B cell (primary cell): Measurements from ENCODE around the gene ANKS6. TPM values are rescaled to one million over a fixed set of nuclear protein-coding genes. Genes with fewer than 3 reads are reported as not detected.

Experiments
- ATAC-seq: fragments of 200-7000 bp; cut with Tn5 transposase; one replicate; pipeline ENCODE4 v1.10.0; 2021; ENCODE audit warnings: low read depth, mild to moderate bottlenecking, moderate number of reproducible peaks, moderate library complexity
- CTCF ChIA-PET: fragments of 350-600 bp; sonication (Branson Sonifier 250); formaldehyde crosslinking; loops from one replicate; lab custom pipeline; 2021; ENCODE audit warnings: antibody characterized with exemption, inconsistent platforms; lab: Charles Lee
- POLR2A ChIA-PET: fragments of 350-600 bp; sonication (Branson Sonifier 250); formaldehyde crosslinking; loops from one replicate; lab custom pipeline; 2021; ENCODE audit warnings: antibody characterized with exemption; lab: Charles Lee
- DNase-seq: peaks from one replicate; pipeline ENCODE4 v3.0.0; 2013
- H2AFZ ChIP-seq: 2 replicates; pipeline ENCODE4 v1.6.1; 2012; ENCODE audit warnings: mild to moderate bottlenecking, low read depth, low read length; ENCODE audit not compliant: insufficient read depth, poor library complexity, severe bottlenecking
- H3K27ac ChIP-seq, 2 donors: 1 replicate in 1 of 2; 2 replicates in 1 of 2; pipeline ENCODE4 v1.5.1; 2012 to 2013; ENCODE audit warnings: low read length in 2 of 2, mild to moderate bottlenecking in 2 of 2, moderate library complexity in 1 of 2
- H3K27me3 ChIP-seq, 4 experiments: fragments of 200-600 bp in 1 of 4; sonication (generic) in 1 of 4; replicated peaks in 1 of 4; 1 replicate in 2 of 4; 2 replicates in 2 of 4; pipeline versions ENCODE4 v1.6.1 to v1.7.0; 2013 to 2016; ENCODE audit warnings: low read length in 3 of 4, mild to moderate bottlenecking in 2 of 4, mixed read lengths in 1 of 4, moderate library complexity in 1 of 4; ENCODE audit not compliant: insufficient read depth in 4 of 4, control insufficient read depth in 3 of 4; ENCODE audit errors: control extremely low read depth in 1 of 4
- H3K36me3 ChIP-seq, 2 experiments: replicated peaks in 1 of 2; 1 replicate in 1 of 2; 2 replicates in 1 of 2; pipeline versions ENCODE4 v1.6.1 to v1.7.1; 2013; ENCODE audit warnings: low read length in 1 of 2; ENCODE audit not compliant: insufficient read depth in 2 of 2, control insufficient read depth in 1 of 2; ENCODE audit errors: control extremely low read depth in 1 of 2, extremely low read depth in 1 of 2
- H3K4me1 ChIP-seq, 2 donors: fragments of 200-600 bp in 1 of 2; sonication (generic) in 1 of 2; 1 replicate in 1 of 2; 2 replicates in 1 of 2; pipeline versions ENCODE4 v1.5.1 to v1.6.1; 2013 to 2017; ENCODE audit warnings: low read length in 2 of 2; ENCODE audit not compliant: control insufficient read depth in 2 of 2, insufficient read depth in 2 of 2
- H3K4me2 ChIP-seq: replicated peaks from 2 replicates; pipeline ENCODE3; 2012; ENCODE audit warnings: mild to moderate bottlenecking, low read depth, low read length; ENCODE audit not compliant: poor library complexity, severe bottlenecking
- H3K4me3 ChIP-seq, 5 experiments: fragments of 200-600 bp in 1 of 5; sonication (generic) in 1 of 5; 1 replicate in 3 of 5; 2 replicates in 2 of 5; pipeline versions ENCODE4 v1.5.1 to v1.7.0; 2011 to 2016; ENCODE audit warnings: low read length in 4 of 5, mild to moderate bottlenecking in 4 of 5, low read depth in 2 of 5, control low read depth in 1 of 5, moderate library complexity in 1 of 5; ENCODE audit not compliant: insufficient read depth in 1 of 5; ENCODE audit errors: control extremely low read depth in 1 of 5, extremely low read depth in 1 of 5
- H3K79me2 ChIP-seq: fragments of 200-600 bp; sonication (generic); one replicate; pipeline ENCODE4 v1.6.0; 2016; ENCODE audit warnings: low read length; ENCODE audit not compliant: control insufficient read depth, insufficient read depth
- H3K9ac ChIP-seq: fragments of 200-600 bp; sonication (generic); 2 replicates; pipeline ENCODE4 v1.6.1; 2017; ENCODE audit warnings: mild to moderate bottlenecking, low read length, moderate library complexity
- H3K9me3 ChIP-seq, 3 donors: one replicate each; pipeline versions ENCODE4 v1.6.1 to v1.7.1; 2013; ENCODE audit warnings: low read length in 2 of 3; ENCODE audit not compliant: control insufficient read depth in 2 of 3, insufficient read depth in 1 of 3; ENCODE audit errors: control extremely low read depth in 1 of 3
- H4K20me1 ChIP-seq: 2 replicates; pipeline ENCODE4 v1.6.0; 2012; ENCODE audit warnings: mild to moderate bottlenecking, low read length; ENCODE audit not compliant: insufficient read depth, control insufficient read depth, poor library complexity, severe bottlenecking
- H3K27ac Mint-ChIP-seq: one replicate; pipeline ENCODE4 v1.8.0; 2021; ENCODE audit warnings: mixed read lengths
- H3K27me3 Mint-ChIP-seq: one replicate; pipeline ENCODE4 v1.8.0; 2021; ENCODE audit warnings: mixed read lengths
- H3K4me1 Mint-ChIP-seq: one replicate; pipeline ENCODE4 v1.8.0; 2021; ENCODE audit warnings: mixed read lengths
- H3K4me3 Mint-ChIP-seq: one replicate; pipeline ENCODE4 v1.8.0; 2021; ENCODE audit warnings: mixed read lengths
- H3K9me3 Mint-ChIP-seq: one replicate; pipeline ENCODE4 v1.8.0; 2022; ENCODE audit warnings: mixed read lengths; ENCODE audit not compliant: insufficient read depth
- EZH2 ChIP-seq: IDR thresholded peaks from 2 replicates; pipeline ENCODE4 v1.6.1; 2012; ENCODE audit warnings: borderline replicate concordance, low read depth, mild to moderate bottlenecking, moderate library complexity, low read length; ENCODE audit not compliant: insufficient read depth, poor library complexity, severe bottlenecking
- WGBS: methylation state at CpG from one replicate; pipeline ENCODE4 v1.1.5; 2013; ENCODE audit warnings: missing lambda C conversion rate; ENCODE audit not compliant: insufficient coverage; 5-methylcytosine and 5-hydroxymethylcytosine counted together
- intact Hi-C: fragments of 100-400 bp; cut with micrococcal nuclease; formaldehyde crosslinking; loops from one replicate; pipeline ENCODE4 v1.10.0; 2022
- polyA plus RNA-seq: library from polyadenylated mRNA; depleted of rRNA; stranded (reverse); fragments of >200 nt; gene quantifications from 2 replicates; pipeline ENCODE4 v1.2.3, GENCODE V29; 2012
- total RNA-seq, 2 donors: library from RNA; stranded (reverse); fragments of 120-200 nt in 1 of 2; gene quantifications; 1 replicate in 1 of 2; 2 replicates in 1 of 2; pipeline versions ENCODE4 v1.2.3 to v1.2.4, GENCODE V29; 2013 to 2022
- TF ChIP-seq, protein P1 (sequence below): fragments of 200-600 bp; IDR thresholded peaks from one replicate; pipeline ENCODE4 v1.8.0; 2022; ENCODE audit warnings: antibody characterized with exemption, mild to moderate bottlenecking

The ANKS6 gene
- total and polyA plus RNA-seq, 2 donors (not counting 1 experiment from before 2014, with no cell fraction given), result 11.4 to 16.1 TPM

DNA sequence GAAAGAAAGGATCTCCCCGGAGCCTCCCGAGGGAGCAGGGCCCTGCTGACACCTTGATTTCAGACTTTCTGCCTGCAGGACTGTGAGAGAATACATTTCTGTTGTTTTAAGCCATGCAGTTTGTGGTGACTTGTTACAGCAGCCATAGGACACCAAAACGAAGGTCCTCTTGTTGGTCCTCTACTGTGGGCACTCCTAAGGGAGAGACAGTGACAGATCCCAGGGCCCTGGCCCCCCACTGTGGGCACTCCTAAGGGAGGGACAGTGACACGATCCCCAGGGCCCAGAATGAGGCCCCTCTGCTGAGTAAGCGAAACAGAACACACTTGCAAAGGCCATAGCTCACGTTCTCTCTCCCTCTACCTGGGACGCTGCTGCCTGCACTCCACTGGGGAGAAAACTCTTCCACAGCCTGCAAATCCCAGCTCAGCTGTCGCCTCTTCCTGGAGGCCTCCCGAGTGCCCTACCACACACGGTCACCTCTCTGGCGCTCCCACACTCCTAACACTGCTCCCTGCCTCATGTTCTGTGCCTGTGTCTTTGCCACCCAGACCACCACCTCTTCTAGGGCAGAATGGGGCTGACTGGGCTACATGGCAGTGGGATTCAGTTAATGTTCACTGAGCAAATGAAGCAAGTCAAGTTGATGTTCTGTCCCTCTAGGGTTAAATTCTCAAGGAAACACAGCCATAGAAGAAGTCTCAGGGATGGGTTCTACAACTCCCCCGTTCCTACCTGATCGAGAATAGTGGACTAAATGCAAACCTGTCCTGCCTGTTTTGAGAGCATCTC is 23.8 kb downstream of the ANKS6 start:
- H3K79me2 ChIP-seq, result no peaks in the 10 kb centered on the region
- ATAC-seq (no peak), DNase-seq (no peak)
- H4K20me1 ChIP-seq, result no peaks in the 10 kb centered on the region
- intact Hi-C loops, result no loop called here
- no peak overlapping the region for H3K4me2 ChIP-seq
- H3K4me1 ChIP-seq, result no peaks in the 10 kb centered on the region
- no peak overlapping the region for H3K4me3 Mint-ChIP-seq
- no peaks in the 10 kb centered on the region for H3K27me3 Mint-ChIP-seq
- WGBS, result 94% methylated on average over 10 of the region's 13 CpGs
- H3K9me3 Mint-ChIP-seq, result no peaks in the 10 kb centered on the region
- POLR2A ChIA-PET, result no interaction called here
- CTCF ChIA-PET, result interaction anchor here (6.1 to 7.7 kb wide), 2 partner anchors 19 to 456 kb away, joined by 46 to 123 read pairs; no protein-coding TSS in a partner anchor
- H3K4me3 ChIP-seq, result no peak overlapping the region
- H3K27ac ChIP-seq, result no peak overlapping the region
- no peaks in the 10 kb centered on the region for H3K4me1 Mint-ChIP-seq
- H3K9ac ChIP-seq, result no peak overlapping the region
- no peaks in the 10 kb centered on the region for H3K9me3 ChIP-seq
- H3K27me3 ChIP-seq, result no peaks in the 10 kb centered on the region
- H2AFZ ChIP-seq, result no peak overlapping the region
- H3K36me3 ChIP-seq, result peaks cover 0 to 26% of the 10 kb centered on the region in 2 experiments
- TF ChIP-seq, protein P1, sequence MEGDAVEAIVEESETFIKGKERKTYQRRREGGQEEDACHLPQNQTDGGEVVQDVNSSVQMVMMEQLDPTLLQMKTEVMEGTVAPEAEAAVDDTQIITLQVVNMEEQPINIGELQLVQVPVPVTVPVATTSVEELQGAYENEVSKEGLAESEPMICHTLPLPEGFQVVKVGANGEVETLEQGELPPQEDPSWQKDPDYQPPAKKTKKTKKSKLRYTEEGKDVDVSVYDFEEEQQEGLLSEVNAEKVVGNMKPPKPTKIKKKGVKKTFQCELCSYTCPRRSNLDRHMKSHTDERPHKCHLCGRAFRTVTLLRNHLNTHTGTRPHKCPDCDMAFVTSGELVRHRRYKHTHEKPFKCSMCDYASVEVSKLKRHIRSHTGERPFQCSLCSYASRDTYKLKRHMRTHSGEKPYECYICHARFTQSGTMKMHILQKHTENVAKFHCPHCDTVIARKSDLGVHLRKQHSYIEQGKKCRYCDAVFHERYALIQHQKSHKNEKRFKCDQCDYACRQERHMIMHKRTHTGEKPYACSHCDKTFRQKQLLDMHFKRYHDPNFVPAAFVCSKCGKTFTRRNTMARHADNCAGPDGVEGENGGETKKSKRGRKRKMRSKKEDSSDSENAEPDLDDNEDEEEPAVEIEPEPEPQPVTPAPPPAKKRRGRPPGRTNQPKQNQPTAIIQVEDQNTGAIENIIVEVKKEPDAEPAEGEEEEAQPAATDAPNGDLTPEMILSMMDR, result no peak
- no peak for TF ChIP-seq EZH2
- no peak overlapping the region for H3K27ac Mint-ChIP-seq

- H3K36me3 ChIP-seq, result peaks cover 0 to 31% of the 10 kb centered on the region in 2 experiments
- Mint-ChIP-seq H3K9me3 (no peaks in the 10 kb centered on the region), H3K4me1 (no peaks in the 10 kb centered on the region), H3K4me3 (no peak overlapping the region), H3K27me3 (no peaks in the 10 kb centered on the region), H3K27ac (no peak overlapping the region)
- no peak overlapping the region for H2AFZ ChIP-seq
- H3K4me3 ChIP-seq, result no peak overlapping the region
- no peaks in the 10 kb centered on the region for H3K4me1 ChIP-seq
- ATAC-seq, result no peak
- no peaks in the 10 kb centered on the region for H4K20me1 ChIP-seq
- no peak overlapping the region for H3K27ac ChIP-seq
- H3K27me3 ChIP-seq, result no peaks in the 10 kb centered on the region
- H3K79me2 ChIP-seq, result no peaks in the 10 kb centered on the region
- H3K9me3 ChIP-seq, result no peaks in the 10 kb centered on the region
- no peak overlapping the region for H3K4me2 ChIP-seq
- WGBS, result 98% methylated on average over 12 of the region's 15 CpGs
- POLR2A ChIA-PET, result no interaction called here
- DNase-seq, result no peak
- TF ChIP-seq, protein P1, result no peak
- TF ChIP-seq EZH2, result no peak
- intact Hi-C loops, result no loop called here
- CTCF ChIA-PET, result interaction anchor here (6.1 to 7.7 kb wide), 2 partner anchors 21 to 455 kb away, joined by 46 to 123 read pairs; no protein-coding TSS in a partner anchor
- no peak overlapping the region for H3K9ac ChIP-seq
Observed at GRCh38 chr9:98771209-98771874, 25.0 kb downstream of the ANKS6 start.
